HCT116 (cell line): ENCODE measurements around the gene PRKG1. TPM values are rescaled to one million over a fixed set of nuclear protein-coding genes. Genes with fewer than 3 reads are reported as not detected.

ENCODE experiments used
- ATAC-seq: fragments of 200-7000 bp; cut with Tn5 transposase; 2 replicates; pipeline ENCODE4 v1.9.1; 2020; ENCODE audit warnings: mild to moderate bottlenecking, moderate library complexity
- BruUV-seq: library from RNA; stranded (reverse); fragments of 400-500 nt; replicated peaks from 2 replicates; lab custom pipeline; 2021; lab: Mats Ljungman, UMichigan
- CTCF ChIA-PET: fragments of 300-600 bp; sonication (Branson Sonifier 250); formaldehyde crosslinking; loops from one replicate; lab custom pipeline; 2021; ENCODE audit warnings: antibody characterized with exemption; lab: Charles Lee
- POLR2A ChIA-PET: fragments of 300-600, 350-600 bp; sonication (Branson Sonifier 250); formaldehyde crosslinking; loops from one replicate; lab custom pipeline; 2021; ENCODE audit warnings: antibody characterized with exemption; lab: Charles Lee
- RAD21 ChIA-PET, 2 experiments: fragments of 300-600 bp; sonication (Branson Sonifier 250); formaldehyde crosslinking; loops; one replicate each; lab custom pipeline; 2023; ENCODE audit warnings: low total read pairs in 2 of 2; ENCODE audit not compliant: uncharacterized antibody in 2 of 2, unreplicated experiment in 2 of 2, low non-redundant PET in 1 of 2; lab: Charles Lee
- DNase-seq: peaks from one replicate; pipeline ENCODE4 v3.0.0-alpha.2; 2010; ENCODE audit warnings: low read depth, low spot score
- H2AFZ ChIP-seq: fragments of 200-600 bp; shearing (Covaris generic), sonication (generic); 2 replicates; pipeline ENCODE4 v1.6.1; 2017; ENCODE audit warnings: low read depth, mixed run types, mixed read lengths, antibody characterized with exemption, low read length; ENCODE audit not compliant: poor library complexity, severe bottlenecking
- H3K27ac ChIP-seq: 2 replicates; pipeline ENCODE4 v1.5.1; 2012; ENCODE audit warnings: low read depth, low read length
- H3K27me3 ChIP-seq: fragments of 200-600 bp; sonication (generic); 2 replicates; pipeline ENCODE4 v1.6.1; 2016; ENCODE audit warnings: mixed run types, low read length, mixed read lengths; ENCODE audit not compliant: insufficient read depth
- H3K36me3 ChIP-seq, 2 experiments: fragments of 200-500 bp in 1 of 2; fragments of 200-600 bp in 1 of 2; sonication (Bioruptor generic) in 1 of 2; sonication (generic) in 1 of 2; 2 replicates each; pipeline versions ENCODE4 v1.5.1 to v1.6.1; 2014 to 2016; ENCODE audit warnings: low read length in 2 of 2, inconsistent platforms in 1 of 2, mixed read lengths in 1 of 2, mixed run types in 1 of 2; ENCODE audit not compliant: insufficient read depth in 2 of 2, control insufficient read depth in 1 of 2
- H3K4me1 ChIP-seq, 2 experiments: fragments of 200-600 bp in 1 of 2; sonication (generic) in 1 of 2; 2 replicates each; pipeline versions ENCODE4 v1.5.1 to v1.6.1; 2012 to 2017; ENCODE audit warnings: low read length in 2 of 2, inconsistent platforms in 1 of 2, mild to moderate bottlenecking in 1 of 2, mixed read lengths in 1 of 2, mixed run types in 1 of 2, moderate library complexity in 1 of 2; ENCODE audit not compliant: insufficient read depth in 2 of 2, control insufficient read depth in 1 of 2
- H3K4me2 ChIP-seq: fragments of 200-600 bp; sonication (generic); 2 replicates; pipeline ENCODE4 v1.6.1; 2017; ENCODE audit warnings: mixed run types, low read length, mixed read lengths
- H3K4me3 ChIP-seq, 2 experiments: fragments of 200-600 bp in 1 of 2; sonication (generic) in 1 of 2; replicated peaks in 1 of 2; 2 replicates each; pipeline ENCODE4 v1.5.1; 2011 to 2016; ENCODE audit warnings: low read length in 2 of 2, control low read depth in 1 of 2, low read depth in 1 of 2, mild to moderate bottlenecking in 1 of 2, mixed read lengths in 1 of 2, mixed run types in 1 of 2
- H3K79me2 ChIP-seq: fragments of 200-600 bp; sonication (generic); 2 replicates; pipeline ENCODE4 v1.6.1; 2017; ENCODE audit warnings: mild to moderate bottlenecking, mixed run types, low read length, moderate library complexity, mixed read lengths; ENCODE audit not compliant: insufficient read depth
- H3K9ac ChIP-seq: fragments of 200-600 bp; sonication (generic); 2 replicates; pipeline ENCODE4 v1.6.1; 2016; ENCODE audit warnings: low read length, mixed read lengths
- H3K9me2 ChIP-seq: fragments of 200-600 bp; sonication (generic), shearing (Covaris generic); 2 replicates; pipeline ENCODE4 v1.6.1; 2017; ENCODE audit warnings: mixed run types, mild to moderate bottlenecking, moderate library complexity; ENCODE audit not compliant: insufficient read depth
- H3K9me3 ChIP-seq, 2 experiments: fragments of 200-500 bp in 1 of 2; fragments of 200-600 bp in 1 of 2; sonication (Bioruptor generic) in 1 of 2; sonication (generic) in 1 of 2; 2 replicates each; pipeline ENCODE4 v1.6.1; 2014 to 2017; ENCODE audit warnings: low read length in 2 of 2, mixed read lengths in 2 of 2, inconsistent platforms in 1 of 2, low read depth in 1 of 2, mild to moderate bottlenecking in 1 of 2, mixed run types in 1 of 2, moderate library complexity in 1 of 2; ENCODE audit not compliant: control insufficient read depth in 1 of 2, insufficient read depth in 1 of 2
- H4K20me1 ChIP-seq: fragments of 200-600 bp; sonication (generic), shearing (Covaris generic); 2 replicates; pipeline ENCODE4 v1.6.1; 2017; ENCODE audit warnings: mixed run types, mild to moderate bottlenecking, moderate library complexity; ENCODE audit not compliant: insufficient read depth
- CBX3 ChIP-seq: IDR thresholded peaks from 2 replicates; pipeline ENCODE4 v1.6.1; 2012; ENCODE audit warnings: low read depth
- CEBPB ChIP-seq: IDR thresholded peaks from 2 replicates; pipeline ENCODE4 v1.6.1; 2012; ENCODE audit warnings: low read depth
- EGR1 ChIP-seq: IDR thresholded peaks from 2 replicates; pipeline ENCODE4 v1.6.1; 2012; ENCODE audit warnings: low read depth
- EZH2phosphoT487 ChIP-seq: fragments of 200-600 bp; IDR thresholded peaks from 2 replicates; pipeline ENCODE4 v1.6.1; 2018; ENCODE audit warnings: antibody characterized with exemption, borderline replicate concordance
- FOSL1 ChIP-seq: IDR thresholded peaks from 2 replicates; pipeline ENCODE4 v1.6.1; 2012; ENCODE audit warnings: low read depth
- JUND ChIP-seq: IDR thresholded peaks from 2 replicates; pipeline ENCODE4 v1.6.1; 2012
- POLR2A ChIP-seq: IDR thresholded peaks from 2 replicates; pipeline ENCODE4 v1.7.0; 2011; ENCODE audit warnings: borderline replicate concordance; ENCODE audit not compliant: insufficient read depth, insufficient read length; ENCODE audit errors: extremely low read depth
- RAD21 ChIP-seq: IDR thresholded peaks from 2 replicates; pipeline ENCODE4 v1.6.1; 2012; ENCODE audit warnings: low read depth, mild to moderate bottlenecking
- SP1 ChIP-seq: IDR thresholded peaks from 2 replicates; pipeline ENCODE4 v1.6.1; 2012; ENCODE audit warnings: low read depth
- SRF ChIP-seq: IDR thresholded peaks from 2 replicates; pipeline ENCODE4 v1.6.1; 2012; ENCODE audit warnings: low read depth
- TCF7L2 ChIP-seq: IDR thresholded peaks from 2 replicates; pipeline ENCODE4 v1.7.0; 2011; ENCODE audit warnings: borderline replicate concordance, inconsistent platforms; ENCODE audit not compliant: insufficient read depth, insufficient read length; ENCODE audit errors: extremely low read depth
- ZFX ChIP-seq: fragments of 450-650 bp; IDR thresholded peaks from 2 replicates; pipeline ENCODE4 v1.6.1; 2017
- ZNF274 ChIP-seq: fragments of 200-500 bp; sonication (Bioruptor generic); IDR thresholded peaks from 2 replicates; pipeline ENCODE4 v1.6.1; 2014; ENCODE audit warnings: mild to moderate bottlenecking, low read depth, low read length, inconsistent platforms
- intact Hi-C: fragments of 100-400 bp; cut with micrococcal nuclease; formaldehyde crosslinking; loops from 2 replicates; pipeline ENCODE4 v1.10.0; 2022
- total RNA-seq: library from RNA; stranded (reverse); gene quantifications from one replicate; pipeline ENCODE4 v1.2.1, GENCODE V29; 2021; ENCODE audit not compliant: unreplicated experiment
- TF ChIP-seq, protein P1 (sequence below): IDR thresholded peaks from 2 replicates; pipeline ENCODE4 v1.6.1; 2012
- TF ChIP-seq, protein P2 (sequence below): IDR thresholded peaks from 2 replicates; pipeline ENCODE4 v1.6.1; 2011; ENCODE audit warnings: mild to moderate bottlenecking, low read length, moderate library complexity; ENCODE audit not compliant: insufficient replicate concordance; ENCODE audit errors: extremely low read depth
- TF ChIP-seq, protein P3 (sequence below), 3 experiments: fragments of 200-600 bp in 1 of 3; sonication (generic) in 1 of 3; IDR thresholded peaks in 2 of 3; conservative IDR thresholded peaks in 1 of 3; 2 replicates each; pipeline ENCODE4 v1.5.1; 2012 to 2017; ENCODE audit warnings: low read depth in 2 of 3, low read length in 2 of 3, antibody characterized with exemption in 1 of 3, borderline replicate concordance in 1 of 3, control low read depth in 1 of 3, mild to moderate bottlenecking in 1 of 3, mixed read lengths in 1 of 3, mixed run types in 1 of 3, moderate library complexity in 1 of 3; ENCODE audit not compliant: insufficient read depth in 1 of 3
- TF ChIP-seq, protein P4 (sequence below): IDR thresholded peaks from 2 replicates; pipeline ENCODE4 v1.6.1; 2012; ENCODE audit warnings: low read depth

Gene PRKG1
- total RNA-seq, 1 experiment from 2014 or later, result 1.4 TPM

DNA sequence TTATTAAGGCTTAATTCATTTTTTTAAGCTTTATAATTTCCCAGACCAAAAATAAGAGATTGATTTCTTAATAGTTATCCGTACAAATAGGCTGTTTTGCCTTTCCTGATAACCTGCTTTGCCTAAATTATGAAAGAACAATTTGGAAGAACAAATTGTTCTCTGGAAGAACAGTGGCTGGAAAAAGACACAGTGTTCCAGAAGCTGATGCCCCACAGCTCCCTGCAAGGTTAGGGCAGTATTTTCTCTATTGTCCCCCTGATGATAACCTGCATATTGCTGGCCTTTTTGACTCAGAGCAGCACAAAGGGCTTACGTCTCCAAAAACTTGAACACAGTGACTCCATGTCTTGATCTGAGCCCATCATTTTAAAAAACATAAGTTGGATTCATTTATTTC is 473.7 kb downstream of the PRKG1 start:
- BruUV-seq, result no TSS peak
- H3K9me3 ChIP-seq, result no peaks in the 10 kb centered on the region
- H3K9me2 ChIP-seq, result no peaks in the 10 kb centered on the region
- no peak for ATAC-seq
- DNase-seq, result no peak
- H3K36me3 ChIP-seq, result no peaks in the 10 kb centered on the region
- POLR2A ChIA-PET, result no interaction called here
- H3K4me2 ChIP-seq, result no peak overlapping the region
- H3K4me1 ChIP-seq, result no peaks in the 10 kb centered on the region
- H3K9ac ChIP-seq, result no peak overlapping the region
- H3K27ac ChIP-seq, result no peak overlapping the region
- intact Hi-C loops, result no loop called here
- H4K20me1 ChIP-seq, result no peaks in the 10 kb centered on the region; the same call in 1 of the 2 replicates
- no peak overlapping the region for H3K4me3 ChIP-seq
- H3K27me3 ChIP-seq, result no peaks in the 10 kb centered on the region
- TF ChIP-seq, protein P1, sequence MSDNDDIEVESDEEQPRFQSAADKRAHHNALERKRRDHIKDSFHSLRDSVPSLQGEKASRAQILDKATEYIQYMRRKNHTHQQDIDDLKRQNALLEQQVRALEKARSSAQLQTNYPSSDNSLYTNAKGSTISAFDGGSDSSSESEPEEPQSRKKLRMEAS, result no peak
- TF ChIP-seq SRF (no peak), SP1 (no peak), ZNF274 (no peak), TCF7L2 (no peak), EZH2phosphoT487 (no peak), ZFX (no peak), EGR1 (no peak), CBX3 (no peak), JUND (no peak), POLR2A (no peak), CEBPB (no peak), RAD21 (no peak), FOSL1 (no peak)
- TF ChIP-seq, protein P2, sequence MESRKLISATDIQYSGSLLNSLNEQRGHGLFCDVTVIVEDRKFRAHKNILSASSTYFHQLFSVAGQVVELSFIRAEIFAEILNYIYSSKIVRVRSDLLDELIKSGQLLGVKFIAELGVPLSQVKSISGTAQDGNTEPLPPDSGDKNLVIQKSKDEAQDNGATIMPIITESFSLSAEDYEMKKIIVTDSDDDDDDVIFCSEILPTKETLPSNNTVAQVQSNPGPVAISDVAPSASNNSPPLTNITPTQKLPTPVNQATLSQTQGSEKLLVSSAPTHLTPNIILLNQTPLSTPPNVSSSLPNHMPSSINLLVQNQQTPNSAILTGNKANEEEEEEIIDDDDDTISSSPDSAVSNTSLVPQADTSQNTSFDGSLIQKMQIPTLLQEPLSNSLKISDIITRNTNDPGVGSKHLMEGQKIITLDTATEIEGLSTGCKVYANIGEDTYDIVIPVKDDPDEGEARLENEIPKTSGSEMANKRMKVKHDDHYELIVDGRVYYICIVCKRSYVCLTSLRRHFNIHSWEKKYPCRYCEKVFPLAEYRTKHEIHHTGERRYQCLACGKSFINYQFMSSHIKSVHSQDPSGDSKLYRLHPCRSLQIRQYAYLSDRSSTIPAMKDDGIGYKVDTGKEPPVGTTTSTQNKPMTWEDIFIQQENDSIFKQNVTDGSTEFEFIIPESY, result no peak
- TF ChIP-seq, protein P3, sequence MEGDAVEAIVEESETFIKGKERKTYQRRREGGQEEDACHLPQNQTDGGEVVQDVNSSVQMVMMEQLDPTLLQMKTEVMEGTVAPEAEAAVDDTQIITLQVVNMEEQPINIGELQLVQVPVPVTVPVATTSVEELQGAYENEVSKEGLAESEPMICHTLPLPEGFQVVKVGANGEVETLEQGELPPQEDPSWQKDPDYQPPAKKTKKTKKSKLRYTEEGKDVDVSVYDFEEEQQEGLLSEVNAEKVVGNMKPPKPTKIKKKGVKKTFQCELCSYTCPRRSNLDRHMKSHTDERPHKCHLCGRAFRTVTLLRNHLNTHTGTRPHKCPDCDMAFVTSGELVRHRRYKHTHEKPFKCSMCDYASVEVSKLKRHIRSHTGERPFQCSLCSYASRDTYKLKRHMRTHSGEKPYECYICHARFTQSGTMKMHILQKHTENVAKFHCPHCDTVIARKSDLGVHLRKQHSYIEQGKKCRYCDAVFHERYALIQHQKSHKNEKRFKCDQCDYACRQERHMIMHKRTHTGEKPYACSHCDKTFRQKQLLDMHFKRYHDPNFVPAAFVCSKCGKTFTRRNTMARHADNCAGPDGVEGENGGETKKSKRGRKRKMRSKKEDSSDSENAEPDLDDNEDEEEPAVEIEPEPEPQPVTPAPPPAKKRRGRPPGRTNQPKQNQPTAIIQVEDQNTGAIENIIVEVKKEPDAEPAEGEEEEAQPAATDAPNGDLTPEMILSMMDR (IDR thresholded peaks at IDR 0.05 in 2 of 3, conservative IDR thresholded peaks at IDR 0.05 in 1 of 3; ENCODE audit: borderline replicate concordance in 1 of 3, insufficient read depth in 1 of 3, low read depth in 2 of 3, low read length in 2 of 3), result no peak
- TF ChIP-seq, protein P4, sequence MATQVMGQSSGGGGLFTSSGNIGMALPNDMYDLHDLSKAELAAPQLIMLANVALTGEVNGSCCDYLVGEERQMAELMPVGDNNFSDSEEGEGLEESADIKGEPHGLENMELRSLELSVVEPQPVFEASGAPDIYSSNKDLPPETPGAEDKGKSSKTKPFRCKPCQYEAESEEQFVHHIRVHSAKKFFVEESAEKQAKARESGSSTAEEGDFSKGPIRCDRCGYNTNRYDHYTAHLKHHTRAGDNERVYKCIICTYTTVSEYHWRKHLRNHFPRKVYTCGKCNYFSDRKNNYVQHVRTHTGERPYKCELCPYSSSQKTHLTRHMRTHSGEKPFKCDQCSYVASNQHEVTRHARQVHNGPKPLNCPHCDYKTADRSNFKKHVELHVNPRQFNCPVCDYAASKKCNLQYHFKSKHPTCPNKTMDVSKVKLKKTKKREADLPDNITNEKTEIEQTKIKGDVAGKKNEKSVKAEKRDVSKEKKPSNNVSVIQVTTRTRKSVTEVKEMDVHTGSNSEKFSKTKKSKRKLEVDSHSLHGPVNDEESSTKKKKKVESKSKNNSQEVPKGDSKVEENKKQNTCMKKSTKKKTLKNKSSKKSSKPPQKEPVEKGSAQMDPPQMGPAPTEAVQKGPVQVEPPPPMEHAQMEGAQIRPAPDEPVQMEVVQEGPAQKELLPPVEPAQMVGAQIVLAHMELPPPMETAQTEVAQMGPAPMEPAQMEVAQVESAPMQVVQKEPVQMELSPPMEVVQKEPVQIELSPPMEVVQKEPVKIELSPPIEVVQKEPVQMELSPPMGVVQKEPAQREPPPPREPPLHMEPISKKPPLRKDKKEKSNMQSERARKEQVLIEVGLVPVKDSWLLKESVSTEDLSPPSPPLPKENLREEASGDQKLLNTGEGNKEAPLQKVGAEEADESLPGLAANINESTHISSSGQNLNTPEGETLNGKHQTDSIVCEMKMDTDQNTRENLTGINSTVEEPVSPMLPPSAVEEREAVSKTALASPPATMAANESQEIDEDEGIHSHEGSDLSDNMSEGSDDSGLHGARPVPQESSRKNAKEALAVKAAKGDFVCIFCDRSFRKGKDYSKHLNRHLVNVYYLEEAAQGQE, result no peak
- CTCF ChIA-PET, result no interaction called here
- RAD21 ChIA-PET, result no interaction called here
- no peaks in the 10 kb centered on the region for H3K79me2 ChIP-seq
- no peak overlapping the region for H2AFZ ChIP-seq
